H9 (cell line): ENCODE measurements around the gene PMEPA1. TPM values are rescaled to one million over a fixed set of nuclear protein-coding genes. Genes with fewer than 3 reads are reported as not detected.

Experiments used
- DNase-seq: peaks from one replicate; pipeline ENCODE4 v3.0.0-alpha.2; 2017
- H2AFZ ChIP-seq: one replicate; pipeline ENCODE4 v1.6.1; 2013; ENCODE audit warnings: mild to moderate bottlenecking, low read length, control low read depth, moderate library complexity
- H2AK5ac ChIP-seq: 2 replicates; pipeline ENCODE4 v1.6.1; 2013; ENCODE audit warnings: low read length, control low read depth, mixed read lengths; ENCODE audit not compliant: insufficient read length
- H2BK120ac ChIP-seq: one replicate; pipeline ENCODE4 v1.6.1; 2013; ENCODE audit warnings: low read depth, mild to moderate bottlenecking, low read length, control low read depth, inconsistent platforms; ENCODE audit not compliant: poor library complexity, severe bottlenecking
- H2BK12ac ChIP-seq: 2 replicates; pipeline ENCODE4 v1.6.1; 2013; ENCODE audit warnings: low read length, control low read depth, mixed read lengths, low read depth; ENCODE audit not compliant: insufficient read length
- H2BK15ac ChIP-seq: 2 replicates; pipeline ENCODE4 v1.6.1; 2013; ENCODE audit warnings: low read depth, low read length, control low read depth
- H2BK20ac ChIP-seq: one replicate; pipeline ENCODE4 v1.6.1; 2013; ENCODE audit warnings: low read depth, mild to moderate bottlenecking, low read length, control low read depth, inconsistent platforms; ENCODE audit not compliant: poor library complexity, severe bottlenecking
- H2BK5ac ChIP-seq: 2 replicates; pipeline ENCODE4 v1.6.1; 2013; ENCODE audit warnings: low read length, control low read depth, mixed read lengths; ENCODE audit not compliant: insufficient read length
- H3K14ac ChIP-seq: 2 replicates; pipeline ENCODE4 v1.6.1; 2013; ENCODE audit warnings: low read length, control low read depth; ENCODE audit not compliant: insufficient read depth
- H3K18ac ChIP-seq: 2 replicates; pipeline ENCODE4 v1.6.1; 2013; ENCODE audit warnings: low read depth, mild to moderate bottlenecking, mixed read lengths, low read length, control low read depth; ENCODE audit not compliant: insufficient read length
- H3K23ac ChIP-seq: 2 replicates; pipeline ENCODE4 v1.6.1; 2013; ENCODE audit warnings: low read length, control low read depth, mixed read lengths, low read depth; ENCODE audit not compliant: insufficient read length
- H3K23me2 ChIP-seq: 2 replicates; pipeline ENCODE4 v1.6.1; 2013; ENCODE audit warnings: low read depth, mild to moderate bottlenecking, mixed read lengths, low read length, control low read depth; ENCODE audit not compliant: insufficient read length, poor library complexity, severe bottlenecking
- H3K27ac ChIP-seq: 2 replicates; pipeline ENCODE4 v1.5.1; 2013; ENCODE audit warnings: low read length, control low read depth, mixed read lengths, low read depth; ENCODE audit not compliant: insufficient read length
- H3K27me3 ChIP-seq: 2 replicates; pipeline ENCODE4 v1.6.1; 2013; ENCODE audit warnings: low read length, control low read depth, inconsistent platforms; ENCODE audit not compliant: insufficient read depth
- H3K4ac ChIP-seq: 2 replicates; pipeline ENCODE4 v1.6.1; 2013; ENCODE audit warnings: low read depth, mild to moderate bottlenecking, control low read depth, inconsistent platforms, low read length, moderate library complexity
- H3K4me1 ChIP-seq: 2 replicates; pipeline ENCODE4 v1.6.1; 2013; ENCODE audit warnings: low read length, control low read depth, inconsistent platforms; ENCODE audit not compliant: insufficient read depth
- H3K4me2 ChIP-seq: 2 replicates; pipeline ENCODE4 v1.6.1; 2013; ENCODE audit warnings: low read length, control low read depth, mixed read lengths; ENCODE audit not compliant: insufficient read length, insufficient read depth
- H3K56ac ChIP-seq: 2 replicates; pipeline ENCODE4 v1.6.1; 2013; ENCODE audit warnings: low read depth, mild to moderate bottlenecking, mixed read lengths, low read length, control low read depth; ENCODE audit not compliant: insufficient read length
- H3K79me1 ChIP-seq: 2 replicates; pipeline ENCODE4 v1.6.1; 2013; ENCODE audit warnings: low read depth, mild to moderate bottlenecking, moderate library complexity, low read length, control low read depth, inconsistent platforms; ENCODE audit not compliant: insufficient read depth, poor library complexity, severe bottlenecking
- H3K79me2 ChIP-seq: 2 replicates; pipeline ENCODE4 v1.6.1; 2013; ENCODE audit warnings: low read length, control low read depth, inconsistent platforms; ENCODE audit not compliant: insufficient read depth
- H3K9ac ChIP-seq: 2 replicates; pipeline ENCODE4 v1.6.1; 2013; ENCODE audit warnings: low read length, control low read depth, mixed read lengths; ENCODE audit not compliant: insufficient read length; ENCODE audit errors: extremely low read depth
- H3K9me3 ChIP-seq: one replicate; pipeline ENCODE4 v1.6.1; 2013; ENCODE audit warnings: low read depth, low read length, inconsistent platforms; ENCODE audit not compliant: control insufficient read depth
- H3T11ph ChIP-seq: one replicate; pipeline ENCODE4 v1.6.1; 2013; ENCODE audit warnings: mild to moderate bottlenecking, low read length, control low read depth, inconsistent platforms
- H4K20me1 ChIP-seq: one replicate; pipeline ENCODE4 v1.6.1; 2013; ENCODE audit not compliant: control insufficient read depth, insufficient read length, insufficient read depth
- H4K5ac ChIP-seq: 2 replicates; pipeline ENCODE4 v1.6.1; 2013; ENCODE audit warnings: low read depth, mild to moderate bottlenecking, mixed read lengths, low read length, control low read depth; ENCODE audit not compliant: insufficient read length
- H4K8ac ChIP-seq: replicated peaks from 2 replicates; pipeline ENCODE4 v1.6.1; 2013; ENCODE audit warnings: low read length, control low read depth, mixed read lengths, low read depth; ENCODE audit not compliant: insufficient read length
- H4K91ac ChIP-seq: 2 replicates; pipeline ENCODE4 v1.6.1; 2013; ENCODE audit warnings: low read depth, mild to moderate bottlenecking, moderate library complexity, mixed read lengths, low read length, control low read depth; ENCODE audit not compliant: insufficient read length
- H3K27ac Mint-ChIP-seq, 3 experiments: 2 replicates in 2 of 3; 3 replicates in 1 of 3; pipeline ENCODE4 v1.8.0; 2020 to 2021; ENCODE audit warnings: mixed read lengths in 3 of 3, mild to moderate bottlenecking in 1 of 3, moderate library complexity in 1 of 3
- H3K27me3 Mint-ChIP-seq: 2 replicates; pipeline ENCODE4 v1.8.0; 2021; ENCODE audit warnings: low read depth, mild to moderate bottlenecking, moderate library complexity, mixed read lengths
- H3K36me3 Mint-ChIP-seq, 3 experiments: 2 replicates in 2 of 3; 3 replicates in 1 of 3; pipeline ENCODE4 v1.8.0; 2020 to 2021; ENCODE audit warnings: low read depth in 3 of 3, mixed read lengths in 3 of 3; ENCODE audit not compliant: insufficient read depth in 1 of 3
- H3K4me1 Mint-ChIP-seq, 2 experiments: 2 replicates each; pipeline ENCODE4 v1.8.0; 2020; ENCODE audit warnings: mixed read lengths in 2 of 2
- H3K4me3 Mint-ChIP-seq, 2 experiments: 2 replicates in 1 of 2; 3 replicates in 1 of 2; pipeline ENCODE4 v1.8.0; 2020 to 2021; ENCODE audit warnings: mild to moderate bottlenecking in 2 of 2, mixed read lengths in 2 of 2, moderate library complexity in 1 of 2
- H3K9me3 Mint-ChIP-seq, 2 experiments: 2 replicates in 1 of 2; 3 replicates in 1 of 2; pipeline ENCODE4 v1.8.0; 2020; ENCODE audit warnings: mild to moderate bottlenecking in 2 of 2, mixed read lengths in 2 of 2, moderate library complexity in 1 of 2
- CTCF ChIP-seq: fragments of 200-600 bp; sonication (generic); conservative IDR thresholded peaks from 3 replicates; pipeline ENCODE4 v1.8.0; 2021; ENCODE audit warnings: antibody characterized with exemption, mild to moderate bottlenecking
- WGBS: extraction: QIAGEN DNeasy Blood & Tissue Kit; methylation state at CpG from one replicate; pipeline ENCODE4 v1.1.7; 2013; ENCODE audit warnings: missing lambda C conversion rate, low lambda C conversion rate, mixed read lengths; ENCODE audit not compliant: insufficient read length; ENCODE audit errors: extremely low coverage; 5-methylcytosine and 5-hydroxymethylcytosine counted together
- total RNA-seq: library from RNA; stranded (reverse); gene quantifications from 2 replicates; pipeline ENCODE4 v1.2.1, GENCODE V29; 2021

Gene PMEPA1
- total RNA-seq, 1 experiment from 2014 or later, result 34.6 TPM

GRCh38 chr20:57732226-57732625 lies 22.4 kb upstream of the PMEPA1 start:
- no peak for DNase-seq
- no peak overlapping the region for H2BK5ac ChIP-seq
- H3K56ac ChIP-seq, result no peak overlapping the region
- no peak overlapping the region for H3K4ac ChIP-seq
- H2BK120ac ChIP-seq, result no peak overlapping the region
- H3K79me2 ChIP-seq, result no peaks in the 10 kb centered on the region
- no peaks in the 10 kb centered on the region for H3K9me3 Mint-ChIP-seq
- peaks cover 28 to 32% of the 10 kb centered on the region in 2 experiments for H3K4me1 Mint-ChIP-seq
- no peak overlapping the region for H2BK20ac ChIP-seq
- H3T11ph ChIP-seq, result no peak overlapping the region
- H3K27me3 Mint-ChIP-seq, result peaks cover 9% of the 10 kb centered on the region
- no peak overlapping the region for H3K27ac Mint-ChIP-seq
- H2AFZ ChIP-seq, result no peak overlapping the region
- no peak overlapping the region for H3K4me2 ChIP-seq
- no peaks in the 10 kb centered on the region for H3K23me2 ChIP-seq
- no peak overlapping the region for H3K18ac ChIP-seq
- no peak overlapping the region for H2BK15ac ChIP-seq
- H3K4me3 Mint-ChIP-seq, result no peak overlapping the region; a peak in 1 of 5 replicates
- H3K79me1 ChIP-seq, result no peaks in the 10 kb centered on the region
- no peak overlapping the region for H3K23ac ChIP-seq
- no peak overlapping the region for H4K5ac ChIP-seq
- no peak overlapping the region for H2AK5ac ChIP-seq
- no peaks in the 10 kb centered on the region for H3K9me3 ChIP-seq
- H3K9ac ChIP-seq, result no peak overlapping the region
- no peaks in the 10 kb centered on the region for H3K4me1 ChIP-seq
- H4K8ac ChIP-seq, result no peak overlapping the region
- no peak overlapping the region for H3K27ac ChIP-seq
- no CpG with 5 or more reads among the region's 4 CpGs for WGBS
- no peak for TF ChIP-seq CTCF
- no peak overlapping the region for H2BK12ac ChIP-seq
- no peaks in the 10 kb centered on the region for H4K20me1 ChIP-seq
- no peaks in the 10 kb centered on the region for H3K27me3 ChIP-seq
- no peaks in the 10 kb centered on the region for H3K36me3 Mint-ChIP-seq
- H4K91ac ChIP-seq, result no peak overlapping the region
- no peak overlapping the region for H3K14ac ChIP-seq
